Activated CD8-positive, alpha-beta T cell treated with anti-CD3 and anti-CD28 coated beads for 36 hours (primary cell): Measurements from ENCODE around the gene ID1. TPM values are rescaled to one million over a fixed set of nuclear protein-coding genes. Genes with fewer than 3 reads are reported as not detected.
"Not testable (repeated sequence)": the region's sequence is repeated elsewhere in the genome, so short reads cannot be mapped to it uniquely, and the experiment has no call there.

Source experiments
- ATAC-seq: fragments of 200-7000 bp; cut with Tn5 transposase; one replicate; pipeline ENCODE4 v1.10.0; 2021; ENCODE audit warnings: mild to moderate bottlenecking, moderate library complexity
- CTCF ChIA-PET: fragments of 350-600 bp; sonication (Branson Sonifier 250); formaldehyde crosslinking; loops from one replicate; lab custom pipeline; 2021; ENCODE audit warnings: antibody characterized with exemption; lab: Charles Lee
- POLR2A ChIA-PET: fragments of 350-600 bp; sonication (Branson Sonifier 250); formaldehyde crosslinking; loops from one replicate; lab custom pipeline; 2021; ENCODE audit warnings: antibody characterized with exemption; lab: Charles Lee
- DNase-seq: peaks from one replicate; pipeline ENCODE4 v3.0.0-alpha.2; 2020
- H3K27ac Mint-ChIP-seq: one replicate; pipeline ENCODE4 v1.8.0; 2021; ENCODE audit warnings: mild to moderate bottlenecking, mixed read lengths
- H3K27me3 Mint-ChIP-seq: one replicate; pipeline ENCODE4 v1.8.0; 2021; ENCODE audit warnings: mixed read lengths
- H3K36me3 Mint-ChIP-seq: one replicate; pipeline ENCODE4 v1.8.0; 2021; ENCODE audit warnings: low read depth, mixed read lengths
- H3K4me1 Mint-ChIP-seq: one replicate; pipeline ENCODE4 v1.8.0; 2021; ENCODE audit warnings: low read depth, mixed read lengths
- H3K4me3 Mint-ChIP-seq: one replicate; pipeline ENCODE4 v1.8.0; 2021; ENCODE audit warnings: mild to moderate bottlenecking, moderate library complexity, mixed read lengths
- H3K9me3 Mint-ChIP-seq: one replicate; pipeline ENCODE4 v1.8.0; 2021; ENCODE audit warnings: mixed read lengths
- intact Hi-C: fragments of 100-400 bp; cut with micrococcal nuclease; formaldehyde crosslinking; loops from one replicate; pipeline ENCODE4 v1.10.0; 2022
- total RNA-seq, 2 experiments: library from RNA; stranded (reverse); gene quantifications; one replicate each; pipeline ENCODE4 v1.2.3, GENCODE V29; 2021
- TF ChIP-seq, protein P1 (sequence below): fragments of 200-600 bp; IDR thresholded peaks from one replicate; pipeline ENCODE4 v1.8.0; 2022; ENCODE audit warnings: antibody characterized with exemption, mild to moderate bottlenecking

ID1 gene
- total RNA-seq, 2 experiments from 2014 or later, result 0.41 to 0.54 TPM

DNA sequence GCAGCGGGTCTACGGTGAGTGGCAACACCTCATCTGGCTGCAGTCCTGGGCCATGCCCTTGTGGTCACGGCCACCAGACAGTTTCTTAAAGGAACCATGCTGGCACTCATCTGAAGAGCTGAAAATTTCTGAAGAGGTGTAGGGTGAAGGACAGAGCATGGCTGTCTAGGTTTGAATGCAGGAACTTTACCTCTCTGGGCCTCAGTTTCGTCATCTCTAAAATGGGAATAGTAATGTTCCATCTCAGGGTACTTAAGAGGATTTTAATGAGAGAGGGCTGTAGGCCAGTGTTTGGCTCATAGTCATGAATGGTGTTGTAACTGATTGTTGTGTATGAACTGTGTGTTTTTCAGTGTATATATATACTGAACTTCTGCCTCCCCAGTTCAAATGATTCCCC lies 38.4 kb downstream of the ID1 start:
- ChIA-PET CTCF (interaction anchor here (1.0 to 3.2 kb wide), 5 partner anchors 9 to 80 kb away, joined by 4 to 17 read pairs (median 5); partner anchors contain the start of gene BCL2L1), POLR2A (interaction anchor here (1.2 to 1.9 kb wide), 2 partner anchors 11 to 41 kb away, joined by 3 to 4 read pairs; no protein-coding TSS in a partner anchor)
- Mint-ChIP-seq H3K4me1 (peaks cover 17% of the 10 kb centered on the region), H3K9me3 (no peaks in the 10 kb centered on the region), H3K36me3 (no peaks in the 10 kb centered on the region), H3K4me3 (no peak overlapping the region), H3K27ac (no peak overlapping the region), H3K27me3 (peaks cover 6% of the 10 kb centered on the region)
- TF ChIP-seq, protein P1, sequence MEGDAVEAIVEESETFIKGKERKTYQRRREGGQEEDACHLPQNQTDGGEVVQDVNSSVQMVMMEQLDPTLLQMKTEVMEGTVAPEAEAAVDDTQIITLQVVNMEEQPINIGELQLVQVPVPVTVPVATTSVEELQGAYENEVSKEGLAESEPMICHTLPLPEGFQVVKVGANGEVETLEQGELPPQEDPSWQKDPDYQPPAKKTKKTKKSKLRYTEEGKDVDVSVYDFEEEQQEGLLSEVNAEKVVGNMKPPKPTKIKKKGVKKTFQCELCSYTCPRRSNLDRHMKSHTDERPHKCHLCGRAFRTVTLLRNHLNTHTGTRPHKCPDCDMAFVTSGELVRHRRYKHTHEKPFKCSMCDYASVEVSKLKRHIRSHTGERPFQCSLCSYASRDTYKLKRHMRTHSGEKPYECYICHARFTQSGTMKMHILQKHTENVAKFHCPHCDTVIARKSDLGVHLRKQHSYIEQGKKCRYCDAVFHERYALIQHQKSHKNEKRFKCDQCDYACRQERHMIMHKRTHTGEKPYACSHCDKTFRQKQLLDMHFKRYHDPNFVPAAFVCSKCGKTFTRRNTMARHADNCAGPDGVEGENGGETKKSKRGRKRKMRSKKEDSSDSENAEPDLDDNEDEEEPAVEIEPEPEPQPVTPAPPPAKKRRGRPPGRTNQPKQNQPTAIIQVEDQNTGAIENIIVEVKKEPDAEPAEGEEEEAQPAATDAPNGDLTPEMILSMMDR, result no peak
- ATAC-seq, result no peak
- DNase-seq, result no peak
- intact Hi-C loops, result no loop called here

DNA sequence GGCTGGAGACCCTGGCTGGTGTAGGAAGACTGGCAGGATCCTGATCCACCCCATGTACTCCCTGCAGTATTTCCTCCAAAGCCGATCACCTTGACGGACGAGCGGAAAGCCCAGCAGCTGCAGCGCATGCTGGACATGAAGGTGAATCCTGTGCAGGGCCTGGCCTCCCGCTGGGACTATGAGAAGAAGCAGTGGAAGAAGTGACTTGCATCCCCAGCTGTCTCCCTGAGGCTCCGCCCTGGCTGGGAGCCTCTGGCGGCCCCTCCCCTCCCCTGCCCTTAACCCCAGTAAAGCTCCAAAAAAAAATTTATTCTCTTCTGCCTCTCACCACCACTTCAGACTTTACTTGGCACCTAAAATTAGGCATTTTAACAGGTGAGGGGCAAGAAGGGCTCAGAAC lies 39.6 kb downstream of the ID1 start:
- DNase-seq, result no peak
- Mint-ChIP-seq H3K4me3 (no peak overlapping the region), H3K4me1 (peaks cover 17% of the 10 kb centered on the region), H3K36me3 (no peaks in the 10 kb centered on the region), H3K9me3 (no peaks in the 10 kb centered on the region), H3K27ac (no peak overlapping the region), H3K27me3 (peaks cover 6% of the 10 kb centered on the region)
- POLR2A ChIA-PET, result interaction anchor here (1.1 to 1.9 kb wide), 3 partner anchors 10 to 44 kb away, joined by 3 to 4 read pairs (median 3); no protein-coding TSS in a partner anchor
- TF ChIP-seq, protein P1, result no peak
- CTCF ChIA-PET, result interaction anchor here (1.5 to 3.2 kb wide), 3 partner anchors 10 to 79 kb away, joined by 4 to 17 read pairs (median 5); no protein-coding TSS in a partner anchor
- intact Hi-C loops, result no loop called here
- ATAC-seq, result no peak

DNA sequence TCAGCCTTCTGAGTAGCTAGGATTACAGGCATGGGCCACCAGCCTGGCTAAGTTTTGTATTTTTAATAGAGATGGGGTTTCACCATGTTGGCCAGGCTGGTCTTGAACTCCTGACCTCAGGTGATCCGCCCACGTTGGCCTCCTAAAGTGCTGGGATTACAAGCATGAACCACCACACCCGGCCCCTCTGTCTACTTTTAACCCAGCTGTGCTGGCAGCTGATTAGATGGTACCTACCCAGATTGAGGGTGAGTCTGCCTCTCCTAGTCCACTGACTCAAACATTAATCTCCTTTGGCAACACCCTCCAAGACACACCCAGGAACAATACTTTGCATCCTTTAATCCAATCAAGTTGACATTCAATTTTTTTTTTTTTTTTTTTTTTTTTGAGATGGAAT lies 43.0 kb downstream of the ID1 start:
- intact Hi-C loops, H3K36me3 Mint-ChIP-seq, POLR2A ChIA-PET, H3K9me3 Mint-ChIP-seq, H3K27ac Mint-ChIP-seq, H3K4me1 Mint-ChIP-seq, DNase-seq, ATAC-seq, H3K4me3 Mint-ChIP-seq, H3K27me3 Mint-ChIP-seq: not testable (repeated sequence)
- CTCF ChIA-PET, result interaction anchor here (0.7 to 3.3 kb wide), 6 partner anchors 12 to 138 kb away, joined by 3 to 14 read pairs (median 6); no protein-coding TSS in a partner anchor

DNA sequence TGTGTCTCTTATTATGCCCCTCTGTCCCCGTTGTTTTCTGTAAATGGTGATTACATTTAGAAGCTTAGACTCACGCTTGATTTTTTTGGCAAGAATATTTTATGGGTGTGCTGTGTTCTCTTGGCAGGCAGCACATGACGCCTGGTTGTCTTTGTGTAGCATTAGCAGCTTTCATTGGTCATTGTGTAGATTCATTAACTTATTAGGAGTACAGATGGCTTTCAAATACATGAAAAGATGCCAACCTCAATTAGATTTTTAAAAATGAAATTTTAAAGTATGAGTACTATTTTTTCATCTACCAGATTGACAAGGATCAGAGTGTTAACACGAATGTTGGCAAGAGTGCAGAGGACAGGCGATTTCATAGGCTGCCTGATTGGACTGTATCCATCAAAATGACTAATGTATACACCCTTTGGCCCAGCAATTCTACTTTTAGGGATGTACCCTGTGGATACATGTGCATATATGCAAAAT lies 47.9 kb downstream of the ID1 start:
- ChIA-PET CTCF (interaction anchor here (1.3 to 1.8 kb wide), 4 partner anchors 9 to 90 kb away, joined by 3 to 6 read pairs (median 5); no protein-coding TSS in a partner anchor), POLR2A (interaction anchor here (1.2 kb wide), 2 partner anchors 13 to 19 kb away, joined by 4 to 5 read pairs; no protein-coding TSS in a partner anchor)
- Mint-ChIP-seq H3K27me3 (peaks cover 3% of the 10 kb centered on the region), H3K4me1 (no peaks in the 10 kb centered on the region), H3K36me3 (no peaks in the 10 kb centered on the region), H3K27ac (no peak overlapping the region), H3K4me3 (no peak overlapping the region), H3K9me3 (no peaks in the 10 kb centered on the region)
- TF ChIP-seq, protein P1, result no peak
- DNase-seq (no peak), ATAC-seq (no peak)
- intact Hi-C loops, result no loop called here

DNA sequence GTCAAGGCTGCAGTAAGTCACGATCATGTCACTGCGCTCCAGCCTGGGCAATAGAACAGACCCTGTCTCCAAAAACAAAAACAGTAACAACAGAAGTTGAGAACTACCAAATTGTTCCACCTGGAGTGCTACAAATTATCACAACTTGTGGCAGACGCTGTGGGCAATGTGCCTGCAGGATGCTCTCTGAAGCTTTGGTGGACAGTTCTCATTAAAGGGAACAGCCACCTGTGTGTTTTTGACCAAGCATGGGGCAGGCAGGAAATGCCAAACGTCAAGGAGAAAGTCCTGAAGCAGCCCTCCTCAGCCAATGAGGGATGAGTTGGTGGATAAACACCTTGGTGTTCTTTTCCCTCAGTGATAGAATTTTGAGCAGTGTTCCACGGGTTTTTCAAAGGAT lies 48.5 kb downstream of the ID1 start:
- H3K9me3 Mint-ChIP-seq, result no peaks in the 10 kb centered on the region
- H3K27me3 Mint-ChIP-seq, result peaks cover 3% of the 10 kb centered on the region
- intact Hi-C loops, result no loop called here
- H3K4me1 Mint-ChIP-seq, result no peaks in the 10 kb centered on the region
- POLR2A ChIA-PET, result interaction anchor here (1.2 to 1.9 kb wide), 3 partner anchors 13 to 66 kb away, joined by 4 to 6 read pairs (median 5); no protein-coding TSS in a partner anchor
- DNase-seq (no peak), ATAC-seq (no peak)
- no peak overlapping the region for H3K27ac Mint-ChIP-seq
- TF ChIP-seq, protein P1, result no peak
- H3K36me3 Mint-ChIP-seq, result no peaks in the 10 kb centered on the region
- CTCF ChIA-PET, result interaction anchor here (1.3 to 1.8 kb wide), 3 partner anchors 41 to 91 kb away, joined by 3 to 6 read pairs (median 4); no protein-coding TSS in a partner anchor
- H3K4me3 Mint-ChIP-seq, result no peak overlapping the region
